ENCODE data around the gene TUBA4B. TPM values are rescaled to one million over a fixed set of nuclear protein-coding genes. Genes with fewer than 3 reads are reported as not detected.

TUBA4B gene
- total and polyA plus RNA-seq, 7 experiments from 2014 or later: not detected

- Mint-ChIP-seq H3K4me1 (peaks cover 14 to 20% (median 19%) of the 10 kb centered on the region in 7 donors), H3K4me3 (no peak overlapping the region), H3K27ac (no peak overlapping the region), H3K27me3 (peaks cover 0 to 14% (median 0%) of the 10 kb centered on the region in 5 donors), H3K9me3 (no peaks in the 10 kb centered on the region), H3K36me3 (no peaks in the 10 kb centered on the region)
- CTCF ChIA-PET: interaction anchor here (1.2 to 12.9 kb wide), 3 partner anchors 11 to 22 kb away, joined by 4 to 194 read pairs (median 20); partner anchors contain the start of gene TUBA4A
- Histone ChIP-seq H3K27me3 (ENCODE audit: control insufficient read depth in 2 of 2, insufficient read depth in 2 of 2, low read length in 2 of 2) (no peaks in the 10 kb centered on the region), H3K9me3 (ENCODE audit: control insufficient read depth in 2 of 3, low read length in 3 of 3) (no peaks in the 10 kb centered on the region), H3K36me3 (ENCODE audit: control insufficient read depth in 2 of 3, insufficient read depth in 3 of 3, low read length in 3 of 3) (no peaks in the 10 kb centered on the region), H3K4me3 (ENCODE audit: low read length) (no peak overlapping the region), H3K27ac (ENCODE audit: low read depth, low read length) (no peak overlapping the region), H3K4me1 (ENCODE audit: control insufficient read depth in 2 of 2, insufficient read depth in 2 of 2, low read length in 2 of 2) (peaks cover 13 to 17% of the 10 kb centered on the region in 2 donors)
- POLR2A ChIA-PET: interaction anchor here (0.9 to 3.2 kb wide), 3 partner anchors 19 to 22 kb away, joined by 3 to 12 read pairs (median 3); partner anchors contain the start of genes TUBA4A and TUBA4B
- ATAC-seq (no peak), DNase-seq (no peak)
- intact Hi-C loops (cut with micrococcal nuclease): no loop called here
Measured at GRCh38 chr2:219273937-219274336, 20.9 kb downstream of the TUBA4B start.

GRCh38 chr2:219274361-219274921 is 21.4 kb downstream of the TUBA4B start:
- no peaks in the 10 kb centered on the region for H3K36me3 Mint-ChIP-seq
- no peak overlapping the region for H3K27ac Mint-ChIP-seq
- Histone ChIP-seq H3K4me1 (ENCODE audit: control insufficient read depth in 2 of 2, insufficient read depth in 2 of 2, low read length in 2 of 2) (peaks cover 13 to 17% of the 10 kb centered on the region in 2 donors), H3K27me3 (ENCODE audit: control insufficient read depth in 2 of 2, insufficient read depth in 2 of 2, low read length in 2 of 2) (no peaks in the 10 kb centered on the region), H3K36me3 (ENCODE audit: control insufficient read depth in 2 of 3, insufficient read depth in 3 of 3, low read length in 3 of 3) (no peaks in the 10 kb centered on the region), H3K4me3 (ENCODE audit: low read length) (no peak overlapping the region), H3K9me3 (ENCODE audit: control insufficient read depth in 2 of 3, low read length in 3 of 3) (no peaks in the 10 kb centered on the region), H3K27ac (ENCODE audit: low read depth, low read length) (no peak overlapping the region)
- ChIA-PET POLR2A (interaction anchor here (0.9 to 3.2 kb wide), 3 partner anchors 19 to 22 kb away, joined by 3 to 12 read pairs (median 3); partner anchors contain the start of genes TUBA4A and TUBA4B), CTCF (interaction anchor here (1.2 to 12.9 kb wide), 3 partner anchors 12 to 22 kb away, joined by 4 to 194 read pairs (median 20); partner anchors contain the start of gene TUBA4A)
- H3K4me3 Mint-ChIP-seq: no peak overlapping the region
- intact Hi-C loops (cut with micrococcal nuclease): no loop called here
- DNase-seq: no peak
- peaks cover 0 to 11% (median 0%) of the 10 kb centered on the region in 5 donors for H3K27me3 Mint-ChIP-seq
- ATAC-seq: no peak
- no peaks in the 10 kb centered on the region for H3K9me3 Mint-ChIP-seq
- peaks cover 15 to 22% (median 22%) of the 10 kb centered on the region in 7 donors for H3K4me1 Mint-ChIP-seq

GRCh38 chr2:219277703-219278654 is 24.9 kb downstream of the TUBA4B start:
- CTCF ChIA-PET: interaction anchor here (0.9 to 12.9 kb wide), 11 partner anchors 18 to 119 kb away, joined by 3 to 194 read pairs (median 4); partner anchors contain the start of genes ANKZF1, ATG9A, CNPPD1 and TUBA4A

GRCh38 chr2:219278655-219279150 is 25.7 kb downstream of the TUBA4B start:
- ATAC-seq: no peak
- Histone ChIP-seq H3K27ac (ENCODE audit: low read depth, low read length) (peak overlapping the region; percentile 98), H3K9me3 (ENCODE audit: control insufficient read depth in 2 of 3, low read length in 3 of 3) (no peaks in the 10 kb centered on the region), H3K4me1 (ENCODE audit: control insufficient read depth in 2 of 2, insufficient read depth in 2 of 2, low read length in 2 of 2) (peaks cover 22 to 33% of the 10 kb centered on the region in 2 donors), H3K4me3 (ENCODE audit: low read length) (peak overlapping the region; percentile 73), H3K36me3 (ENCODE audit: control insufficient read depth in 2 of 3, insufficient read depth in 3 of 3, low read length in 3 of 3) (peaks cover 11 to 34% (median 28%) of the 10 kb centered on the region in 3 experiments), H3K27me3 (ENCODE audit: control insufficient read depth in 2 of 2, insufficient read depth in 2 of 2, low read length in 2 of 2) (no peaks in the 10 kb centered on the region)
- CTCF ChIA-PET: interaction anchor here (0.6 to 12.9 kb wide), 12 partner anchors 8 to 989 kb away, joined by 3 to 194 read pairs (median 5); partner anchors contain the start of genes ANKZF1, ATG9A, CNPPD1 and TUBA4A
- no peaks in the 10 kb centered on the region for H3K9me3 Mint-ChIP-seq
- peaks cover 32 to 58% (median 53%) of the 10 kb centered on the region in 7 donors for H3K4me1 Mint-ChIP-seq
- peaks cover 0 to 25% (median 8%) of the 10 kb centered on the region in 5 donors for H3K36me3 Mint-ChIP-seq
- H3K4me3 Mint-ChIP-seq: peak overlapping the region; percentile 85 to 98 (median 97)
- DNase-seq: no peak
- H3K27me3 Mint-ChIP-seq: peaks cover 0 to 5% (median 0%) of the 10 kb centered on the region in 5 donors
- POLR2A ChIA-PET: interaction anchor here (0.6 to 8.2 kb wide), 20 partner anchors 9 to 264 kb away, joined by 3 to 214 read pairs (median 4); partner anchors contain the start of genes ABCB6, ANKZF1, ATG9A and CHPF
- peak overlapping the region; percentile 94 to 100 (median 99) for H3K27ac Mint-ChIP-seq
- intact Hi-C loops (cut with micrococcal nuclease): loop anchor here (1.0 to 5.0 kb wide), 25 partner anchors 16 to 710 kb away; partner anchors contain the start of genes ANKZF1 (in 2 of the 2), ATG9A (in 2 of the 2), CNOT9 (in 2 of the 2) and GMPPA (in 2 of the 2)

More at GRCh38 chr2:219277703-219278654, 24.9 kb downstream of the TUBA4B start:
- Histone ChIP-seq H3K4me1 (ENCODE audit: control insufficient read depth in 2 of 2, insufficient read depth in 2 of 2, low read length in 2 of 2) (peaks cover 22 to 33% of the 10 kb centered on the region in 2 donors), H3K27ac (ENCODE audit: low read depth, low read length) (peak overlapping the region; percentile 98), H3K4me3 (ENCODE audit: low read length) (peak overlapping the region; percentile 73), H3K27me3 (ENCODE audit: control insufficient read depth in 2 of 2, insufficient read depth in 2 of 2, low read length in 2 of 2) (no peaks in the 10 kb centered on the region), H3K36me3 (ENCODE audit: control insufficient read depth in 2 of 3, insufficient read depth in 3 of 3, low read length in 3 of 3) (peaks cover 11 to 27% (median 24%) of the 10 kb centered on the region in 3 experiments), H3K9me3 (ENCODE audit: control insufficient read depth in 2 of 3, low read length in 3 of 3) (no peaks in the 10 kb centered on the region)
- ATAC-seq: no peak
- intact Hi-C loops (cut with micrococcal nuclease): loop anchor here (1.0 to 5.0 kb wide), 8 partner anchors 14 to 606 kb away; partner anchors contain the start of genes ABCB6 (in 1 of the 2), CHPF (in 1 of the 2), RNF25 (in 1 of the 2) and STK11IP (in 1 of the 2)
- peaks cover 31 to 55% (median 50%) of the 10 kb centered on the region in 7 donors for H3K4me1 Mint-ChIP-seq
- POLR2A ChIA-PET: interaction anchor here (0.8 to 8.2 kb wide), 14 partner anchors 8 to 265 kb away, joined by 3 to 214 read pairs (median 6); partner anchors contain the start of genes ANKZF1, ATG9A, CHPF and CNPPD1
- H3K27me3 Mint-ChIP-seq: peaks cover 0 to 7% (median 0%) of the 10 kb centered on the region in 5 donors
- H3K27ac Mint-ChIP-seq: peak overlapping the region; percentile 94 to 100 (median 99)
- peak; percentile 60 to 83 (median 72) for DNase-seq
- no peaks in the 10 kb centered on the region for H3K9me3 Mint-ChIP-seq
- peaks cover 0 to 20% (median 7%) of the 10 kb centered on the region in 5 donors for H3K36me3 Mint-ChIP-seq
- peak overlapping the region; percentile 76 to 98 (median 94) for H3K4me3 Mint-ChIP-seq

GRCh38 chr2:219279151-219279915 is 26.3 kb downstream of the TUBA4B start, which contains the start of gene DNAJB2:
DNAJB2 (plus strand) TSS chr2:219279366; CDS start chr2:219279834, 468 bp downstream.
- Mint-ChIP-seq H3K4me3 (peak within 1 kb of the TSS; percentile 85 to 99 (median 97)), H3K27me3 (peaks cover 0 to 2% (median 0%) of the 10 kb centered on the region in 5 donors), H3K36me3 (peaks cover 0 to 25% (median 8%) of the 10 kb centered on the region in 5 donors), H3K27ac (peak within 1 kb of the TSS; percentile 97 to 100 (median 99)), H3K9me3 (no peaks in the 10 kb centered on the region), H3K4me1 (peaks cover 32 to 58% (median 53%) of the 10 kb centered on the region in 7 donors)
- Histone ChIP-seq H3K9me3 (ENCODE audit: control insufficient read depth in 2 of 3, low read length in 3 of 3) (no peaks in the 10 kb centered on the region), H3K36me3 (ENCODE audit: control insufficient read depth in 2 of 3, insufficient read depth in 3 of 3, low read length in 3 of 3) (peaks cover 11 to 40% (median 28%) of the 10 kb centered on the region in 3 experiments), H3K27ac (ENCODE audit: low read depth, low read length) (peak within 1 kb of the TSS; percentile 98), H3K4me3 (ENCODE audit: low read length) (peak within 1 kb of the TSS; percentile 73), H3K4me1 (ENCODE audit: control insufficient read depth in 2 of 2, insufficient read depth in 2 of 2, low read length in 2 of 2) (peaks cover 22 to 33% of the 10 kb centered on the region in 2 donors), H3K27me3 (ENCODE audit: control insufficient read depth in 2 of 2, insufficient read depth in 2 of 2, low read length in 2 of 2) (no peaks in the 10 kb centered on the region)
- ATAC-seq: peak; percentile 91
- intact Hi-C loops (cut with micrococcal nuclease): loop anchor here (1.0 to 5.0 kb wide), 24 partner anchors 15 to 711 kb away; partner anchors contain the start of genes ANKZF1 (in 2 of the 2), ATG9A (in 2 of the 2), CNOT9 (in 2 of the 2) and GMPPA (in 2 of the 2)
- ChIA-PET POLR2A (interaction anchor here (0.6 to 8.2 kb wide), 20 partner anchors 10 to 264 kb away, joined by 3 to 214 read pairs (median 4); partner anchors contain the start of genes ABCB6, ANKZF1, ATG9A and CHPF), CTCF (interaction anchor here (0.6 to 12.9 kb wide), 8 partner anchors 8 to 989 kb away, joined by 3 to 194 read pairs (median 6); partner anchors contain the start of gene CNPPD1)
- peak; percentile 94 to 100 (median 98) for DNase-seq
